Measurements from ENCODE around the gene ZNF674. TPM values are rescaled to one million over a fixed set of nuclear protein-coding genes. Genes with fewer than 3 reads are reported as not detected.
A peak's percentile ranks its signal among the peaks of the same experiment; 100 is the strongest.

Gene ZNF674
- total and polyA plus RNA-seq, 10 of the 15 experiments (the other 5 are each of a cell fraction or from before 2014, with no cell fraction given), result 1.0 to 3.7 (median 1.8) TPM

GRCh38 chrX:46561824-46562657 is 16.8 kb upstream of the ZNF674 start:
- in situ Hi-C loops (cut with MboI) (no loop called here), intact Hi-C loops (cut with micrococcal nuclease; ENCODE audit: unreplicated experiment) (loop anchor here (2.0 kb wide), 1 partner anchor 67 kb away; no protein-coding TSS in a partner anchor)
- Histone ChIP-seq H3K4me1 (ENCODE audit: control insufficient read depth, insufficient read depth, low read length) (peaks cover 20% of the 10 kb centered on the region), H3K27ac (ENCODE audit: control insufficient read depth, insufficient read depth) (peak overlapping the region; percentile 62), H3K4me2 (ENCODE audit: control insufficient read depth, insufficient read depth) (peak overlapping the region; percentile 88), H3K9ac (ENCODE audit: control insufficient read depth, insufficient read depth, low read length) (peak overlapping the region; percentile 36; the same call in 1 of the 2 replicates), H3K79me2 (ENCODE audit: control insufficient read depth, insufficient read depth, low read length) (no peaks in the 10 kb centered on the region), H3K27me3 (replicated peaks in 1 of 2; ENCODE audit: control insufficient read depth in 2 of 2, insufficient read depth in 2 of 2, low read length in 1 of 2) (no peaks in the 10 kb centered on the region), H4K20me1 (ENCODE audit: control insufficient read depth, insufficient read depth) (no peaks in the 10 kb centered on the region), H3K9me3 (replicated peaks; ENCODE audit: control insufficient read depth, insufficient read depth, low read length) (no peaks in the 10 kb centered on the region), H3K4me3 (peak overlapping the region; percentile 4; the same call in 1 of the 2 replicates), H3K36me3 (ENCODE audit: control insufficient read depth in 2 of 2, insufficient read depth in 2 of 2, low read length in 1 of 2) (no peaks in the 10 kb centered on the region), H2AFZ (ENCODE audit: control insufficient read depth, low read depth, low read length) (peak overlapping the region; percentile 19; the same call in 1 of the 2 replicates)
- no TSS peak for BruUV-seq (replicated peaks)
- SMC1A ChIA-PET (ENCODE audit: uncharacterized antibody, unreplicated experiment), result interaction anchor here (0.7 to 3.9 kb wide), 23 partner anchors 10 to 235 kb away, joined by 3 to 34 read pairs (median 5); no protein-coding TSS in a partner anchor
- FAIRE-seq (peak; percentile 93), ATAC-seq (peak; percentile 99), DNase-seq (ENCODE audit: low read depth, low spot score) (peak; percentile 95)
- WGBS (ENCODE audit: insufficient coverage, insufficient replicate concordance, low lambda C conversion rate, missing lambda C conversion rate), result 1% methylated on average over 6 of the region's 6 CpGs
- RAD21 ChIA-PET (ENCODE audit: unreplicated experiment), result interaction anchor here (0.6 to 4.2 kb wide), 23 partner anchors 10 to 391 kb away, joined by 3 to 43 read pairs (median 4); no protein-coding TSS in a partner anchor
- CTCF ChIA-PET, result interaction anchor here (0.6 to 2.7 kb wide), 12 partner anchors 10 to 334 kb away, joined by 3 to 30 read pairs (median 4); no protein-coding TSS in a partner anchor
- POLR2A ChIA-PET, result interaction anchor here (0.5 to 1.6 kb wide), 5 partner anchors 10 to 67 kb away, joined by 3 to 15 read pairs (median 4); no protein-coding TSS in a partner anchor
- no peak for TF ChIP-seq SP1 (IDR thresholded peaks at IDR 0.05; ENCODE audit: low read depth, low read length)
- TF ChIP-seq ATF7 (IDR thresholded peaks at IDR 0.05; ENCODE audit: low read depth), result peak; percentile 91
- TF ChIP-seq CBFB (IDR thresholded peaks at IDR 0.05; ENCODE audit: low read depth), result peak; percentile 85
- peak; percentile 45 for TF ChIP-seq TBL1XR1 (IDR thresholded peaks at IDR 0.05; ENCODE audit: low read depth, low read length)
- TF ChIP-seq FOXM1 (IDR thresholded peaks at IDR 0.05; ENCODE audit: low read depth, low read length), result peak; percentile 77; the same call in 1 of the 2 replicates
- no peak for TF ChIP-seq ZNF687 (IDR thresholded peaks at IDR 0.05)
- TF ChIP-seq MLLT1 (IDR thresholded peaks at IDR 0.05), result peak; percentile 68; the same call in 1 of the 2 replicates
- 0 out of 2 replicates have a peak, but pooled peaks have one; percentile 47 for TF ChIP-seq HDGF (IDR thresholded peaks at IDR 0.05)
- TF ChIP-seq ESRRA (IDR thresholded peaks at IDR 0.05; ENCODE audit: low read length), result no peak
- TF ChIP-seq E2F4 (IDR thresholded peaks at IDR 0.05; ENCODE audit: low read depth, low read length), result no peak
- TF ChIP-seq RBBP5 (conservative IDR thresholded peaks at IDR 0.05), result no peak
- TF ChIP-seq, protein P1, sequence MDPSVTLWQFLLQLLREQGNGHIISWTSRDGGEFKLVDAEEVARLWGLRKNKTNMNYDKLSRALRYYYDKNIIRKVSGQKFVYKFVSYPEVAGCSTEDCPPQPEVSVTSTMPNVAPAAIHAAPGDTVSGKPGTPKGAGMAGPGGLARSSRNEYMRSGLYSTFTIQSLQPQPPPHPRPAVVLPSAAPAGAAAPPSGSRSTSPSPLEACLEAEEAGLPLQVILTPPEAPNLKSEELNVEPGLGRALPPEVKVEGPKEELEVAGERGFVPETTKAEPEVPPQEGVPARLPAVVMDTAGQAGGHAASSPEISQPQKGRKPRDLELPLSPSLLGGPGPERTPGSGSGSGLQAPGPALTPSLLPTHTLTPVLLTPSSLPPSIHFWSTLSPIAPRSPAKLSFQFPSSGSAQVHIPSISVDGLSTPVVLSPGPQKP (IDR thresholded peaks at IDR 0.05; ENCODE audit: low read depth, low read length), result no peak
- TF ChIP-seq YBX1 (IDR thresholded peaks at IDR 0.05), result no peak
- TF ChIP-seq NBN (IDR thresholded peaks at IDR 0.05), result peak; percentile 92; the same call in 1 of the 2 replicates
- TF ChIP-seq FOS (IDR thresholded peaks at IDR 0.05; ENCODE audit: borderline replicate concordance, extremely low read depth, insufficient read length), result no peak
- TF ChIP-seq SMAD1 (IDR thresholded peaks at IDR 0.05; ENCODE audit: low read depth, partially characterized antibody), result no peak

Data from GM12878 (cell line).